HepG2 (cell line): Measurements from ENCODE around the gene ANG. TPM values are rescaled to one million over a fixed set of nuclear protein-coding genes. Genes with fewer than 3 reads are reported as not detected.

ENCODE experiments used
- ARNT2 ChIP-seq: sonication (generic); formaldehyde crosslinking; IDR thresholded peaks from 2 replicates; pipeline ENCODE4 v1.8.0; 2022; ENCODE audit warnings: mild to moderate bottlenecking, low read depth, missing genetic modification reagents, moderate library complexity
- EED ChIP-seq: sonication (generic); formaldehyde crosslinking; IDR thresholded peaks from 2 replicates; pipeline ENCODE4 v1.5.0; 2020; ENCODE audit warnings: mild to moderate bottlenecking, missing genetic modification reagents
- ELF4 ChIP-seq: sonication (generic); formaldehyde crosslinking; IDR thresholded peaks from 2 replicates; pipeline ENCODE4 v1.5.0; 2020; ENCODE audit warnings: missing genetic modification reagents, mild to moderate bottlenecking, moderate library complexity, borderline replicate concordance
- HDAC6 ChIP-seq: fragments of 200-600 bp; sonication (generic); IDR thresholded peaks from 2 replicates; pipeline ENCODE4 v1.7.0; 2017; ENCODE audit warnings: mild to moderate bottlenecking, antibody characterized with exemption, low read length, low read depth
- HINFP ChIP-seq: sonication (generic); formaldehyde crosslinking; IDR thresholded peaks from 2 replicates; pipeline ENCODE4 v1.4.0; 2020; ENCODE audit warnings: low read depth, mild to moderate bottlenecking, missing genetic modification reagents
- HMG20B ChIP-seq: conservative IDR thresholded peaks from 2 replicates; pipeline ENCODE4 v1.6.1; 2016; ENCODE audit warnings: missing genetic modification reagents, missing compliant biosample characterization
- HOXA3 ChIP-seq: sonication (generic); formaldehyde crosslinking; IDR thresholded peaks from 2 replicates; pipeline ENCODE4 v1.5.0; 2020; ENCODE audit warnings: missing genetic modification reagents
- IRX3 ChIP-seq: sonication (generic); formaldehyde crosslinking; IDR thresholded peaks from 2 replicates; pipeline ENCODE4 v1.8.1; 2023; ENCODE audit warnings: mild to moderate bottlenecking, low read depth, missing genetic modification reagents, borderline replicate concordance
- JUND ChIP-seq: sonication (generic); formaldehyde crosslinking; IDR thresholded peaks from 2 replicates; pipeline ENCODE4 v1.8.0; 2022; ENCODE audit warnings: mild to moderate bottlenecking, missing genetic modification reagents
- KLF12 ChIP-seq: sonication (generic); formaldehyde crosslinking; IDR thresholded peaks from 2 replicates; pipeline ENCODE4 v1.4.0; 2020; ENCODE audit warnings: missing genetic modification reagents, borderline replicate concordance
- MED13 ChIP-seq: sonication (generic); formaldehyde crosslinking; IDR thresholded peaks from 2 replicates; pipeline ENCODE4 v1.5.0; 2020; ENCODE audit warnings: missing genetic modification reagents
- NCOR1 ChIP-seq: fragments of 200-600 bp; sonication (generic); IDR thresholded peaks from 2 replicates; pipeline ENCODE4 v1.7.0; 2017; ENCODE audit warnings: antibody characterized with exemption, low read length, borderline replicate concordance
- RARG ChIP-seq: sonication (generic); formaldehyde crosslinking; IDR thresholded peaks from 2 replicates; pipeline ENCODE4 v1.4.0; 2020; ENCODE audit warnings: low read depth, mild to moderate bottlenecking, missing genetic modification reagents
- SIX1 ChIP-seq: sonication (generic); formaldehyde crosslinking; IDR thresholded peaks from 2 replicates; pipeline ENCODE4 v1.4.0; 2020; ENCODE audit warnings: missing genetic modification reagents, borderline replicate concordance
- THAP9 ChIP-seq: sonication (generic); formaldehyde crosslinking; IDR thresholded peaks from 2 replicates; pipeline ENCODE4; 2020; ENCODE audit warnings: missing genetic modification reagents, mild to moderate bottlenecking, borderline replicate concordance
- UBTF ChIP-seq: sonication (generic); formaldehyde crosslinking; IDR thresholded peaks from 2 replicates; pipeline ENCODE4 v1.4.0; 2020; ENCODE audit warnings: mild to moderate bottlenecking, missing genetic modification reagents
- ZBTB21 ChIP-seq: sonication (generic); formaldehyde crosslinking; IDR thresholded peaks from 2 replicates; pipeline ENCODE4 v1.4.0; 2020; ENCODE audit warnings: missing genetic modification reagents
- ZNF331 ChIP-seq: sonication (generic); formaldehyde crosslinking; IDR thresholded peaks from 2 replicates; pipeline ENCODE4 v1.4.0; 2020; ENCODE audit warnings: missing genetic modification reagents
- ZNF350 ChIP-seq: sonication (generic); formaldehyde crosslinking; IDR thresholded peaks from 2 replicates; pipeline ENCODE4 v1.4.0; 2020; ENCODE audit warnings: mild to moderate bottlenecking, low read depth, missing genetic modification reagents, borderline replicate concordance
- ZNF552 ChIP-seq: sonication (generic); formaldehyde crosslinking; IDR thresholded peaks from 2 replicates; pipeline ENCODE4 v1.9.0; 2022; ENCODE audit warnings: missing genetic modification reagents, mild to moderate bottlenecking, borderline replicate concordance
- ZNF7 ChIP-seq: IDR thresholded peaks from 2 replicates; pipeline ENCODE4 v1.6.1; 2016; ENCODE audit warnings: missing biosample characterization, missing genetic modification reagents
- ZNF737 ChIP-seq: sonication (generic); formaldehyde crosslinking; IDR thresholded peaks from 2 replicates; pipeline ENCODE4 v1.5.0; 2020; ENCODE audit warnings: missing genetic modification reagents, mild to moderate bottlenecking, borderline replicate concordance
- ZSCAN22 ChIP-seq: sonication (generic); formaldehyde crosslinking; IDR thresholded peaks from 2 replicates; pipeline ENCODE4 v1.4.0; 2020; ENCODE audit warnings: mild to moderate bottlenecking, missing genetic modification reagents
- polyA plus RNA-seq, 8 experiments: library from polyadenylated mRNA; depleted of rRNA in 3 of 8; stranded (reverse) in 7 of 8; unstranded in 1 of 8; fragments of >200 nt; fragmentation: Illumina TruSeq in 4 of 8; extraction: Trizol in 4 of 8; gene quantifications; 2 replicates each; pipeline versions ENCODE4 v1.2.1 to v1.2.3, GENCODE V29; 2011 to 2016; ENCODE audit warnings: low read depth in 4 of 8, missing spikeins in 1 of 8, mixed read lengths in 1 of 8; ENCODE audit not compliant: insufficient read depth in 1 of 8
- total RNA-seq, 5 experiments: library from RNA; depleted of rRNA; stranded (reverse); fragments of >200 nt; fragmentation: Illumina TruSeq; extraction: Trizol; gene quantifications; 2 replicates each; pipeline ENCODE4 v1.2.3, GENCODE V29; 2016; ENCODE audit warnings: low read depth in 1 of 5

The ANG gene
- total and polyA plus RNA-seq, 2 of the 13 experiments (the other 11 are each of a cell fraction or from before 2014, with no cell fraction given): 83.6 to 401 TPM

- no peak for TF ChIP-seq HDAC6
- TF ChIP-seq ZNF737 (CRISPR knock-in tag): 0 out of 2 replicates have a peak, but pooled peaks have one; percentile 29
- peak; percentile 49; the same call in 1 of the 2 replicates for TF ChIP-seq ZSCAN22
- peak; percentile 100 for TF ChIP-seq HINFP
- TF ChIP-seq ELF4 (CRISPR knock-in tag): peak; percentile 6; the same call in 1 of the 2 replicates
- TF ChIP-seq EED: peak; percentile 38; the same call in 1 of the 2 replicates
- no peak for TF ChIP-seq KLF12 (CRISPR knock-in tag)
- TF ChIP-seq ZNF331: 0 out of 2 replicates have a peak, but pooled peaks have one; percentile 6
- TF ChIP-seq ARNT2: peak; percentile 40
- TF ChIP-seq SIX1: 0 out of 2 replicates have a peak, but pooled peaks have one; percentile 33
- TF ChIP-seq UBTF (CRISPR knock-in tag): peak; percentile 58
- no peak for TF ChIP-seq ZNF7 (CRISPR knock-in tag)
- TF ChIP-seq RARG (CRISPR knock-in tag): 0 out of 2 replicates have a peak, but pooled peaks have one; percentile 53
- TF ChIP-seq JUND (CRISPR knock-in tag): no peak; the same call in 1 of the 2 replicates
- TF ChIP-seq HOXA3: peak; percentile 88
- TF ChIP-seq MED13 (CRISPR knock-in tag): no peak
- no peak; the same call in 1 of the 2 replicates for TF ChIP-seq NCOR1
- peak; percentile 45; the same call in 1 of the 2 replicates for TF ChIP-seq ZNF350 (CRISPR knock-in tag)
- 0 out of 2 replicates have a peak, but pooled peaks have one; percentile 4 for TF ChIP-seq IRX3 (CRISPR knock-in tag)
- peak; percentile 36; the same call in 1 of the 2 replicates for TF ChIP-seq ZNF552 (CRISPR knock-in tag)
- TF ChIP-seq HMG20B (CRISPR knock-in tag): no peak
- peak; percentile 80; the same call in 1 of the 2 replicates for TF ChIP-seq THAP9
- peak; percentile 72 for TF ChIP-seq ZBTB21 (CRISPR knock-in tag)
These were observed 6.0 kb upstream of the ANG start (continued) for GRCh38 chr14:20682435-20683124.
